ENCODE measurements around the gene LPCAT1. TPM values are rescaled to one million over a fixed set of nuclear protein-coding genes. Genes with fewer than 3 reads are reported as not detected.
A peak's percentile ranks its signal among the peaks of the same experiment; 100 is the strongest.

Gene LPCAT1
- total RNA-seq, 2 donors from 2014 or later: 78.5 to 124 TPM

DNA sequence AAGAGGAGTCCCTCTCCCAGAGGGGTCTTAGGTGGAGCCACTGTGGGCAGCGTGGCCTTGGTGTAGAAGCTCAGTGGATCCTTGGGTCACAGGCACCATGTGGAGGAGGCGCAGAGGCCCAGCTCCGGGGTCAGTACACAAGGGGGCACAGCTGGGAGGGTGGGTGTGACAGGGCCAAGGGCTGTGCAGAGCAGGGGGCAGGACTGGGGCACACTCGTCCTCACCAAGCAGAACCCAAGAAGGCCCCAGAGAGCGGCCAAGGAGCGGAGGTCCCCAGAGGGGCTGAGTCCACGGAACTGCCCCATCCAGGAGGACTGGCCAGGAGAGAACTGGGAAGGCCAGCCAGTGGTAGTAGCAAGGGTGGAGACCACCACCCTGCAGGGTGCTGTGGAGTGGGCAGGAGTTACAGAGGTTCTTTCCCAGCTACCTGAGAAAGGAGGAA lies 2.5 kb upstream of the LPCAT1 start:
- peaks cover 6% of the 10 kb centered on the region for H3K4me1 ChIP-seq (ENCODE audit: control insufficient read depth, insufficient read depth, low read length)
- Mint-ChIP-seq H3K36me3 (ENCODE audit: low read depth) (peaks cover under 1% of the 10 kb centered on the region), H3K4me3 (no peak overlapping the region), H3K27ac (no peak overlapping the region), H3K4me1 (peaks cover 14% of the 10 kb centered on the region), H3K27me3 (ENCODE audit: insufficient read depth) (no peaks in the 10 kb centered on the region), H3K9me3 (no peaks in the 10 kb centered on the region)
- H3K27ac ChIP-seq (ENCODE audit: low read depth, low read length): no peak overlapping the region
- no peaks in the 10 kb centered on the region for H3K9me3 ChIP-seq (ENCODE audit: control insufficient read depth, low read length)
- TF ChIP-seq, protein P1, sequence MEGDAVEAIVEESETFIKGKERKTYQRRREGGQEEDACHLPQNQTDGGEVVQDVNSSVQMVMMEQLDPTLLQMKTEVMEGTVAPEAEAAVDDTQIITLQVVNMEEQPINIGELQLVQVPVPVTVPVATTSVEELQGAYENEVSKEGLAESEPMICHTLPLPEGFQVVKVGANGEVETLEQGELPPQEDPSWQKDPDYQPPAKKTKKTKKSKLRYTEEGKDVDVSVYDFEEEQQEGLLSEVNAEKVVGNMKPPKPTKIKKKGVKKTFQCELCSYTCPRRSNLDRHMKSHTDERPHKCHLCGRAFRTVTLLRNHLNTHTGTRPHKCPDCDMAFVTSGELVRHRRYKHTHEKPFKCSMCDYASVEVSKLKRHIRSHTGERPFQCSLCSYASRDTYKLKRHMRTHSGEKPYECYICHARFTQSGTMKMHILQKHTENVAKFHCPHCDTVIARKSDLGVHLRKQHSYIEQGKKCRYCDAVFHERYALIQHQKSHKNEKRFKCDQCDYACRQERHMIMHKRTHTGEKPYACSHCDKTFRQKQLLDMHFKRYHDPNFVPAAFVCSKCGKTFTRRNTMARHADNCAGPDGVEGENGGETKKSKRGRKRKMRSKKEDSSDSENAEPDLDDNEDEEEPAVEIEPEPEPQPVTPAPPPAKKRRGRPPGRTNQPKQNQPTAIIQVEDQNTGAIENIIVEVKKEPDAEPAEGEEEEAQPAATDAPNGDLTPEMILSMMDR (conservative IDR thresholded peaks at IDR 0.05): no peak
- no peak overlapping the region for H3K4me3 ChIP-seq (ENCODE audit: low read length)
- DNase-seq: peak; percentile 41
- H3K27me3 ChIP-seq (ENCODE audit: control insufficient read depth, insufficient read depth, low read length, poor library complexity, severe bottlenecking): peaks cover 3% of the 10 kb centered on the region
- H3K36me3 ChIP-seq (ENCODE audit: control insufficient read depth, insufficient read depth, low read length): no peaks in the 10 kb centered on the region
- H3K9ac ChIP-seq (ENCODE audit: extremely low read depth, low read length, poor library complexity, severe bottlenecking): no peak overlapping the region
- 93 to 100% methylated on average over 2 to 7 of the region's 7 CpGs for WGBS, 2 experiments (ENCODE audit: insufficient coverage in 1 of 2, insufficient read length in 1 of 2)

DNA sequence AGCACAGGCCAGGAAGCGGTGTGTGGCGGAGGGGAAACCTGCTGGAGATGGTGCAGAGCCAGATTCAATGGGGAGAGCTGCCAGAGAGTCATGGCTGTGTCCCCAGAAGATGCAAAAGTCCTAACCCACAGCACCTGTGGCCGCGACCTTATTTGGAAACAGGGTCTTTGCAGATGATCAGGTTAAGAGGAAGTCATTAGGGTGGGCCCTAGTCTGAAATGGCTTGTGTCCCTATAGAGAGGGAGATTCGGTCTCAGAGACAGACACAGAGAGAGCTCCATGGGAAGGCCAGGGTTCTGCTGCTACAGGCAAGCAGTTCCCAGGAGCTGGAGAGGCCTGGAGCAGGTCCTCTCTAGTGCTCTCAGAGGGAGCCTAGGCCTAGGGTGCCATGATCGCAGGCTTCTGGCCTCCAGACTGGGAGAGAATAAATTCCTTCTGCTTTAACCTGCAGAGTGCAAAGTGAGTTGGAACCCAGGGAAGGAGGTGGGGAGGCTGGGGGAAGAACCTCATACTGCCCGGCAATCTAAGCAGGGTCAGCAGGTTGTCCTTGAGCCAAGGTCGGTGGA lies 1.9 kb upstream of the LPCAT1 start:
- no peaks in the 10 kb centered on the region for H3K9me3 ChIP-seq (ENCODE audit: control insufficient read depth, low read length)
- peaks cover 6% of the 10 kb centered on the region for H3K4me1 ChIP-seq (ENCODE audit: control insufficient read depth, insufficient read depth, low read length)
- H3K4me1 Mint-ChIP-seq: peaks cover 18% of the 10 kb centered on the region
- no peak overlapping the region for H3K27ac Mint-ChIP-seq
- H3K36me3 ChIP-seq (ENCODE audit: control insufficient read depth, insufficient read depth, low read length): peaks cover 4% of the 10 kb centered on the region
- H3K9ac ChIP-seq (ENCODE audit: extremely low read depth, low read length, poor library complexity, severe bottlenecking): no peak overlapping the region
- no peaks in the 10 kb centered on the region for H3K27me3 ChIP-seq (ENCODE audit: control insufficient read depth, insufficient read depth, low read length, poor library complexity, severe bottlenecking)
- H3K4me3 Mint-ChIP-seq: no peak overlapping the region
- H3K36me3 Mint-ChIP-seq (ENCODE audit: low read depth): peaks cover 4% of the 10 kb centered on the region
- no peak for DNase-seq
- no peak overlapping the region for H3K27ac ChIP-seq (ENCODE audit: low read depth, low read length)
- WGBS, 2 experiments (ENCODE audit: insufficient coverage in 1 of 2, insufficient read length in 1 of 2): 94% methylated on average over 7 to 8 of the region's 8 CpGs
- no peaks in the 10 kb centered on the region for H3K27me3 Mint-ChIP-seq (ENCODE audit: insufficient read depth)
- H3K4me3 ChIP-seq (ENCODE audit: low read length): no peak overlapping the region
- TF ChIP-seq, protein P1 (conservative IDR thresholded peaks at IDR 0.05): no peak
- no peaks in the 10 kb centered on the region for H3K9me3 Mint-ChIP-seq

DNA sequence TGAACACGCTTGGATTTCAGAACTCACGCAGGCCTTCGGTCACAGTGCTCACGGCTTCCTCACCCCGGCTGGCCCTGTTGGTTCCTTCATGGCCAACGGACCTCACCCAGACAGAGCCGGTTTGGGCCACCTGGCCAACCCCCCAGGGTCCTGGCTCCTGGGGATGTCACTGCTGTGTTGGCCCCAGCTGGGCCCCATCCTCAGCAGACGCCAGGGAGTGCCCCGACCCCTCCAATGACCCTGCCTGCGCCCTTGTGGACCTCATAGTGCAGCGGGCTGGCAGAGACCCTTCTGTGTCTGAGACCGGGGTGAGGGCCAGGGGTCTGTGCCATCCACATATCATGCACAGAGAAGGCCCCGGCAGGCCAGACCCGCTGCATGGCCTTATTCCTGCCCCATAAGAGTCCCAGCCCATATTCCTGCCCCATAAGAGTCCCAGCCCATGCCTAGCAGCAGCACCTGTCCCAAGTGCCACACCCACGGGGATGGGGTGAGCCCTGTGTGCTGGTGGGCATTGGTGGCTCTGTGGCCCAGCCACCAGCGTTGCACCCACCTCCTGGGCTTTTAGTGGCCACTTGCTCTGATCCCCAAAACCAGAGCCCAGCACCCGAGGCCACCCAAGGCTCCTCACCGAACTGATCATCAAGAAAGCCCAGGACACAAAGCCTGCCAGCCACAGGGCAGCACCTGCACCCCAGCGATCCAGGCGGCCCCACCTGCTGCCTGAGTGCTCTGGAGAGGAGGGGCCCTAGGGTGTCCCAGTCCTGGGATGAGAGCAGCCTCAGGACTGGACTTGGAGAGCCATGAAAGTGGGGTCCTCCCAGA lies 1.3 kb upstream of the LPCAT1 start:
- H3K27ac ChIP-seq (ENCODE audit: low read depth, low read length): no peak overlapping the region
- TF ChIP-seq, protein P1 (conservative IDR thresholded peaks at IDR 0.05): no peak
- 93 to 98% methylated on average over 9 to 20 of the region's 20 CpGs for whole genome bisulfite sequencing, 2 experiments (ENCODE audit: insufficient coverage in 1 of 2, insufficient read length in 1 of 2)
- Mint-ChIP-seq H3K27ac (no peak overlapping the region), H3K4me3 (peak overlapping the region; percentile 47), H3K36me3 (ENCODE audit: low read depth) (peaks cover 8% of the 10 kb centered on the region), H3K4me1 (peaks cover 18% of the 10 kb centered on the region), H3K9me3 (no peaks in the 10 kb centered on the region), H3K27me3 (ENCODE audit: insufficient read depth) (no peaks in the 10 kb centered on the region)
- H3K9ac ChIP-seq (ENCODE audit: extremely low read depth, low read length, poor library complexity, severe bottlenecking): no peak overlapping the region
- no peak for DNase-seq
- H3K27me3 ChIP-seq (ENCODE audit: control insufficient read depth, insufficient read depth, low read length, poor library complexity, severe bottlenecking): no peaks in the 10 kb centered on the region
- H3K4me3 ChIP-seq (ENCODE audit: low read length): no peak overlapping the region
- peaks cover 7% of the 10 kb centered on the region for H3K36me3 ChIP-seq (ENCODE audit: control insufficient read depth, insufficient read depth, low read length)
- H3K4me1 ChIP-seq (ENCODE audit: control insufficient read depth, insufficient read depth, low read length): peaks cover 6% of the 10 kb centered on the region
- no peaks in the 10 kb centered on the region for H3K9me3 ChIP-seq (ENCODE audit: control insufficient read depth, low read length)

Data from endodermal cell (in vitro differentiated cells).